ENCODE measurements around the gene PTPN2.

DNA sequence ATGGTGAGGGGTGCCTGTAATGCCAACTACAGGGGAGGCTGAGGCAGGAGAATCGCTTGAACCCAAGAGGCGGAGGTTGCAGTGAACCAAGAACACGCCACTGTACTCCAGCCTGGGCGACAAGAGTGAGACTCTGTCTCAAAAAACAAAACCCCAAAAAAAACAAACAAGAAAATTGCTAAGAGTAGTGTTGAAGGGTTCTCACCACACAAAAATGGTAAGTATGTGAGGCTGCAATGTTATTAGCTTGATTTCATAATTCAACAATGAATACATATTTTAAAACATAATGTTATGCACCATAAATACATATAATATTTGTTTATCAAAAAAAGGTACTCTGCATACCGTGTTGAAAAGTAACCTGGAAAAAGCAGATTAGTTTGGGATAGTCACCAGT, 135.4 kb downstream of the PTPN2 start:
- TF ChIP-seq, protein P1, sequence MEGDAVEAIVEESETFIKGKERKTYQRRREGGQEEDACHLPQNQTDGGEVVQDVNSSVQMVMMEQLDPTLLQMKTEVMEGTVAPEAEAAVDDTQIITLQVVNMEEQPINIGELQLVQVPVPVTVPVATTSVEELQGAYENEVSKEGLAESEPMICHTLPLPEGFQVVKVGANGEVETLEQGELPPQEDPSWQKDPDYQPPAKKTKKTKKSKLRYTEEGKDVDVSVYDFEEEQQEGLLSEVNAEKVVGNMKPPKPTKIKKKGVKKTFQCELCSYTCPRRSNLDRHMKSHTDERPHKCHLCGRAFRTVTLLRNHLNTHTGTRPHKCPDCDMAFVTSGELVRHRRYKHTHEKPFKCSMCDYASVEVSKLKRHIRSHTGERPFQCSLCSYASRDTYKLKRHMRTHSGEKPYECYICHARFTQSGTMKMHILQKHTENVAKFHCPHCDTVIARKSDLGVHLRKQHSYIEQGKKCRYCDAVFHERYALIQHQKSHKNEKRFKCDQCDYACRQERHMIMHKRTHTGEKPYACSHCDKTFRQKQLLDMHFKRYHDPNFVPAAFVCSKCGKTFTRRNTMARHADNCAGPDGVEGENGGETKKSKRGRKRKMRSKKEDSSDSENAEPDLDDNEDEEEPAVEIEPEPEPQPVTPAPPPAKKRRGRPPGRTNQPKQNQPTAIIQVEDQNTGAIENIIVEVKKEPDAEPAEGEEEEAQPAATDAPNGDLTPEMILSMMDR (IDR thresholded peaks at IDR 0.05): no peak
- no peak for TF ChIP-seq POLR2A (IDR thresholded peaks at IDR 0.05)
